HL-60 (cell line): ENCODE data around the gene CTNND2.

ENCODE experiments used
- DNase-seq, 2 experiments: peaks; one replicate each; pipeline ENCODE4 v3.0.0-alpha.2; 2010 to 2020; ENCODE audit warnings: low read depth in 1 of 2, low spot score in 1 of 2
- H3K27ac ChIP-seq: fragments of 250-450 bp; sonication (Bioruptor Pico); replicated peaks from 2 replicates; pipeline ENCODE4 v1.5.1; 2020; ENCODE audit warnings: mild to moderate bottlenecking, moderate library complexity
- H3K27me3 ChIP-seq: fragments of 250-450 bp; sonication (Bioruptor Pico); 2 replicates; pipeline ENCODE4 v1.5.1; 2021; ENCODE audit warnings: mild to moderate bottlenecking, moderate library complexity; ENCODE audit not compliant: insufficient read depth, poor library complexity, severe bottlenecking
- H3K4me3 ChIP-seq: replicated peaks from 2 replicates; pipeline ENCODE4 v1.5.1; 2011; ENCODE audit warnings: mild to moderate bottlenecking, control low read depth, low read length; ENCODE audit not compliant: insufficient read depth
- CTCF ChIP-seq: IDR thresholded peaks from one replicate; pipeline ENCODE4 v1.5.1; 2011; ENCODE audit warnings: low read length, control low read depth, inconsistent platforms; ENCODE audit not compliant: insufficient read depth
- GABPA ChIP-seq: IDR thresholded peaks from 2 replicates; pipeline ENCODE4 v1.6.1; 2012; ENCODE audit warnings: low read depth
- POLR2AphosphoS5 ChIP-seq: IDR thresholded peaks from 2 replicates; pipeline ENCODE4 v1.6.1; 2012; ENCODE audit warnings: low read depth
- REST ChIP-seq: IDR thresholded peaks from 2 replicates; pipeline ENCODE4 v1.6.1; 2012; ENCODE audit warnings: low read depth; ENCODE audit not compliant: insufficient replicate concordance
- SPI1 ChIP-seq: IDR thresholded peaks from 2 replicates; pipeline ENCODE4 v1.6.1; 2012; ENCODE audit warnings: low read depth, mild to moderate bottlenecking, borderline replicate concordance

The CTNND2 gene

GRCh38 chr5:11797132-11797531 lies 107.1 kb downstream of the CTNND2 start:
- no peak for DNase-seq
- no peak for TF ChIP-seq SPI1
- no peak for TF ChIP-seq REST
- no peak for TF ChIP-seq GABPA
- TF ChIP-seq POLR2AphosphoS5 = no peak
- no peak for TF ChIP-seq CTCF
- Histone ChIP-seq H3K27me3 (no peaks in the 10 kb centered on the region), H3K27ac (no peak overlapping the region), H3K4me3 (no peak overlapping the region)

GRCh38 chr5:11793396-11793795 lies 110.8 kb downstream of the CTNND2 start:
- H3K27me3 ChIP-seq = no peaks in the 10 kb centered on the region
- no peak overlapping the region for H3K4me3 ChIP-seq
- TF ChIP-seq REST (no peak), SPI1 (no peak), GABPA (no peak), POLR2AphosphoS5 (no peak), CTCF (no peak)
- DNase-seq = no peak
- no peak overlapping the region for H3K27ac ChIP-seq

- DNase-seq = no peak
- Histone ChIP-seq H3K27ac (no peak overlapping the region), H3K27me3 (no peaks in the 10 kb centered on the region), H3K4me3 (no peak overlapping the region)
- TF ChIP-seq REST (no peak), POLR2AphosphoS5 (no peak), SPI1 (no peak), CTCF (no peak), GABPA (no peak)
Measured at GRCh38 chr5:11792621-11793020, 111.6 kb downstream of the CTNND2 start.
